IMR-90 (cell line): ENCODE data around the gene CIAO2A. TPM values are rescaled to one million over a fixed set of nuclear protein-coding genes. Genes with fewer than 3 reads are reported as not detected.

Source experiments
- ATAC-seq: fragments of 200-7000 bp; cut with Tn5 transposase; 2 replicates; pipeline ENCODE4 v1.9.1; 2020; ENCODE audit warnings: low read depth, mild to moderate bottlenecking, moderate library complexity
- BruUV-seq: library from RNA; stranded (reverse); fragments of 400-500 nt; replicated peaks from 2 replicates; lab custom pipeline; 2021; lab: Mats Ljungman, UMichigan
- CTCF ChIA-PET: fragments of 300-600 bp; formaldehyde crosslinking; extraction: SDS; loops from one replicate; lab custom pipeline; 2021; ENCODE audit warnings: antibody characterized with exemption; lab: Yijun Ruan, JAX
- POLR2A ChIA-PET: fragments of 300-600 bp; sonication (Branson Sonifier 250); formaldehyde crosslinking; loops from one replicate; lab custom pipeline; 2022; ENCODE audit warnings: antibody characterized with exemption; ENCODE audit not compliant: unreplicated experiment; lab: Charles Lee
- DNase-seq: peaks from one replicate; pipeline ENCODE4 v3.0.0; 2013
- H2AFZ ChIP-seq: replicated peaks from 2 replicates; pipeline ENCODE3; 2013; ENCODE audit warnings: low read length, mild to moderate bottlenecking; ENCODE audit not compliant: poor library complexity
- H2AK5ac ChIP-seq: 2 replicates; pipeline ENCODE4 v1.6.1; 2013; ENCODE audit warnings: low read depth, low read length, inconsistent platforms
- H2AK9ac ChIP-seq: replicated peaks from 2 replicates; pipeline ENCODE3; 2013; ENCODE audit warnings: mild to moderate bottlenecking, low read depth, low read length, moderate library complexity; ENCODE audit not compliant: poor library complexity
- H2BK120ac ChIP-seq: 2 replicates; pipeline ENCODE4 v1.6.1; 2013; ENCODE audit warnings: low read depth, low read length, inconsistent platforms
- H2BK15ac ChIP-seq: 3 replicates; pipeline ENCODE4 v1.6.1; 2013; ENCODE audit warnings: low read depth, low read length, inconsistent platforms
- H2BK20ac ChIP-seq: 2 replicates; pipeline ENCODE4 v1.6.1; 2013; ENCODE audit warnings: low read depth, mild to moderate bottlenecking, inconsistent platforms, low read length, moderate library complexity
- H2BK5ac ChIP-seq: 2 replicates; pipeline ENCODE4 v1.6.1; 2013; ENCODE audit warnings: mild to moderate bottlenecking, low read depth, low read length, inconsistent platforms; ENCODE audit not compliant: poor library complexity, severe bottlenecking
- H3K14ac ChIP-seq: replicated peaks from 2 replicates; pipeline ENCODE4 v1.6.1; 2013; ENCODE audit warnings: low read depth, low read length, inconsistent platforms
- H3K18ac ChIP-seq: 2 replicates; pipeline ENCODE4 v1.6.1; 2013; ENCODE audit warnings: low read depth, low read length, control low read depth
- H3K23ac ChIP-seq: 2 replicates; pipeline ENCODE4 v1.6.1; 2013; ENCODE audit warnings: low read depth, low read length, inconsistent platforms
- H3K27ac ChIP-seq: 2 replicates; pipeline ENCODE4 v1.5.1; 2013; ENCODE audit warnings: mild to moderate bottlenecking, control low read depth, low read length; ENCODE audit not compliant: insufficient read depth
- H3K27me3 ChIP-seq: 2 replicates; pipeline ENCODE4 v1.6.1; 2013; ENCODE audit warnings: low read length; ENCODE audit not compliant: control insufficient read depth, insufficient read depth
- H3K36me3 ChIP-seq: 2 replicates; pipeline ENCODE4 v1.6.1; 2013; ENCODE audit warnings: low read length, mixed read lengths; ENCODE audit not compliant: control insufficient read depth, insufficient read depth
- H3K4ac ChIP-seq: 2 replicates; pipeline ENCODE4 v1.6.1; 2013; ENCODE audit warnings: low read depth, low read length, inconsistent platforms
- H3K4me1 ChIP-seq: 2 replicates; pipeline ENCODE4 v1.6.1; 2013; ENCODE audit warnings: low read length, mixed read lengths; ENCODE audit not compliant: control insufficient read depth, insufficient read depth
- H3K4me2 ChIP-seq: 2 replicates; pipeline ENCODE4 v1.6.1; 2013; ENCODE audit warnings: low read depth, mild to moderate bottlenecking, control low read depth, low read length, moderate library complexity
- H3K4me3 ChIP-seq: 2 replicates; pipeline ENCODE4 v1.5.1; 2013; ENCODE audit warnings: low read depth, mild to moderate bottlenecking, control low read depth, low read length, moderate library complexity; ENCODE audit not compliant: insufficient read depth
- H3K56ac ChIP-seq: 2 replicates; pipeline ENCODE4 v1.6.1; 2013; ENCODE audit warnings: low read length, inconsistent platforms; ENCODE audit not compliant: insufficient read depth; ENCODE audit errors: extremely low read depth
- H3K79me1 ChIP-seq, 2 experiments: 2 replicates each; pipeline ENCODE4 v1.6.1; 2013; ENCODE audit warnings: low read length in 2 of 2, inconsistent platforms in 1 of 2, low read depth in 1 of 2
- H3K9ac ChIP-seq: 2 replicates; pipeline ENCODE4 v1.6.1; 2013; ENCODE audit warnings: low read depth, low read length, control low read depth
- H3K9me1 ChIP-seq: 2 replicates; pipeline ENCODE4 v1.6.1; 2013; ENCODE audit warnings: low read length, inconsistent platforms; ENCODE audit not compliant: insufficient read depth
- H3K9me3 ChIP-seq: 2 replicates; pipeline ENCODE4 v1.6.1; 2013; ENCODE audit warnings: low read length; ENCODE audit not compliant: control insufficient read depth, insufficient read depth
- H4K20me1 ChIP-seq: 2 replicates; pipeline ENCODE4 v1.6.1; 2013; ENCODE audit warnings: low read length, inconsistent platforms; ENCODE audit not compliant: insufficient read depth
- H4K5ac ChIP-seq: 2 replicates; pipeline ENCODE4 v1.6.1; 2013; ENCODE audit warnings: mild to moderate bottlenecking, low read depth, low read length, control low read depth
- H4K8ac ChIP-seq, 2 experiments: 2 replicates each; pipeline ENCODE4 v1.6.1; 2013; ENCODE audit warnings: low read depth in 2 of 2, low read length in 2 of 2, control low read depth in 1 of 2, inconsistent platforms in 1 of 2
- H4K91ac ChIP-seq: 2 replicates; pipeline ENCODE4 v1.6.1; 2013; ENCODE audit warnings: low read depth, low read length, inconsistent platforms; ENCODE audit not compliant: insufficient read depth
- BHLHE40 ChIP-seq: fragments of 150-350 bp; IDR thresholded peaks from 2 replicates; pipeline ENCODE4 v1.6.1; 2016; ENCODE audit warnings: mild to moderate bottlenecking, low read depth, low read length
- CEBPB ChIP-seq: IDR thresholded peaks from 2 replicates; pipeline ENCODE4 v1.6.1; 2012; ENCODE audit warnings: low read depth, low read length, improper control_type of control experiment
- CHD1 ChIP-seq: IDR thresholded peaks from 2 replicates; pipeline ENCODE4 v1.6.1; 2012; ENCODE audit warnings: low read depth, low read length, improper control_type of control experiment
- CTCF ChIP-seq: conservative IDR thresholded peaks from 2 replicates; pipeline ENCODE4 v1.5.1; 2012; ENCODE audit warnings: mild to moderate bottlenecking, low read depth, low read length, improper control_type of control experiment
- ELK1 ChIP-seq: fragments of 150-350 bp; IDR thresholded peaks from 2 replicates; pipeline ENCODE4 v1.6.1; 2016; ENCODE audit warnings: low read depth, mild to moderate bottlenecking, low read length, moderate library complexity, borderline replicate concordance
- FOS ChIP-seq: fragments of 150-350 bp; IDR thresholded peaks from 2 replicates; pipeline ENCODE4 v1.6.1; 2016; ENCODE audit warnings: low read depth, low read length
- MAFK ChIP-seq: IDR thresholded peaks from 2 replicates; pipeline ENCODE4 v1.6.1; 2012; ENCODE audit warnings: low read depth, low read length, improper control_type of control experiment
- MAZ ChIP-seq: IDR thresholded peaks from 2 replicates; pipeline ENCODE4 v1.6.1; 2012; ENCODE audit warnings: low read depth, mild to moderate bottlenecking, low read length, improper control_type of control experiment, moderate library complexity, borderline replicate concordance
- MXI1 ChIP-seq: IDR thresholded peaks from 2 replicates; pipeline ENCODE4 v1.6.1; 2012; ENCODE audit warnings: low read depth, mild to moderate bottlenecking, low read length, moderate library complexity, borderline replicate concordance
- NFE2L2 ChIP-seq: fragments of 150-350 bp; IDR thresholded peaks from 2 replicates; pipeline ENCODE4 v1.6.1; 2016; ENCODE audit warnings: low read depth, mild to moderate bottlenecking, low read length
- POLR2A ChIP-seq: IDR thresholded peaks from 2 replicates; pipeline ENCODE4 v1.6.1; 2012; ENCODE audit warnings: mild to moderate bottlenecking, low read depth, low read length
- RAD21 ChIP-seq: IDR thresholded peaks from 2 replicates; pipeline ENCODE4 v1.6.1; 2012; ENCODE audit warnings: low read length, improper control_type of control experiment
- RCOR1 ChIP-seq: IDR thresholded peaks from 2 replicates; pipeline ENCODE4 v1.6.1; 2012; ENCODE audit warnings: mild to moderate bottlenecking, low read length, improper control_type of control experiment; ENCODE audit not compliant: insufficient replicate concordance
- RFX5 ChIP-seq: IDR thresholded peaks from 2 replicates; pipeline ENCODE4 v1.8.0; 2012; ENCODE audit warnings: low read depth, mild to moderate bottlenecking, low read length, moderate library complexity
- SMC3 ChIP-seq: fragments of 150-350 bp; IDR thresholded peaks from 2 replicates; pipeline ENCODE4 v1.6.1; 2016; ENCODE audit warnings: low read depth, mild to moderate bottlenecking, antibody characterized with exemption, low read length, moderate library complexity
- USF2 ChIP-seq: fragments of 150-350 bp; IDR thresholded peaks from 2 replicates; pipeline ENCODE4 v1.6.1; 2017; ENCODE audit warnings: mild to moderate bottlenecking, antibody characterized with exemption, low read length, low read depth
- WGBS, 2 experiments: methylation state at CpG; one replicate each; pipeline versions ENCODE4 v1.1.5 to v1.1.7; 2013; ENCODE audit warnings: missing lambda C conversion rate in 2 of 2; ENCODE audit not compliant: insufficient read length in 1 of 2; ENCODE audit errors: extremely low coverage in 2 of 2; 5-methylcytosine and 5-hydroxymethylcytosine counted together
- dilution Hi-C: fragments of 300-500 bp; cut with HindIII; formaldehyde crosslinking; loops from one replicate; pipeline ENCODE4 v1.14.3; 2018; ENCODE audit warnings: low sequenced_read_pairs; ENCODE audit not compliant: unreplicated experiment
- in situ Hi-C: fragments of 300-500 bp; cut with MboI; formaldehyde crosslinking; loops from 3 replicates; pipeline ENCODE4 v1.14.3; 2019; ENCODE audit warnings: low sequenced_read_pairs, inconsistent platforms, mixed read lengths
- intact Hi-C: fragments of 100-400 bp; cut with micrococcal nuclease; formaldehyde crosslinking; loops from 2 replicates; pipeline ENCODE4 v1.10.0; 2022
- polyA plus RNA-seq, 3 experiments: library from polyadenylated mRNA; depleted of rRNA; stranded (reverse); fragments of >200 nt; gene quantifications; 2 replicates each; pipeline ENCODE4 v1.2.3, GENCODE V29; 2012; ENCODE audit warnings: low replicate concordance in 1 of 3
- total RNA-seq: library from RNA; depleted of rRNA; stranded (reverse); fragments of >200 nt; gene quantifications from 2 replicates; pipeline ENCODE4 v1.2.3, GENCODE V29; 2012

Gene CIAO2A
- total and polyA plus RNA-seq, 2 of the 4 experiments (the other 2 are of a cell fraction), result 36.7 to 38.3 TPM

- dilution Hi-C loops (no loop called here), in situ Hi-C loops (loop anchor here (25.0 kb wide), 1 partner anchor 170 kb away; no protein-coding TSS in a partner anchor), intact Hi-C loops (no loop called here)
- no peak overlapping the region for H3K27ac ChIP-seq
- H3K9me3 ChIP-seq, result no peaks in the 10 kb centered on the region
- H4K5ac ChIP-seq, result no peak overlapping the region
- no peak overlapping the region for H2AFZ ChIP-seq
- no peaks in the 10 kb centered on the region for H3K9me1 ChIP-seq
- H3K4me3 ChIP-seq, result no peak overlapping the region
- H3K79me1 ChIP-seq, result no peaks in the 10 kb centered on the region
- no peak overlapping the region for H2BK5ac ChIP-seq
- no peak overlapping the region for H3K4ac ChIP-seq
- H3K18ac ChIP-seq, result no peak overlapping the region
- H3K23ac ChIP-seq, result no peak overlapping the region
- TF ChIP-seq RFX5, result no peak
- TF ChIP-seq MAFK, result no peak
- TF ChIP-seq BHLHE40, result no peak
- TF ChIP-seq CEBPB, result no peak
- TF ChIP-seq ELK1, result no peak
- TF ChIP-seq CHD1, result no peak
- TF ChIP-seq POLR2A, result no peak
- no peak for TF ChIP-seq NFE2L2
- no peak for TF ChIP-seq RCOR1
- no peak for TF ChIP-seq USF2
- no peak for TF ChIP-seq FOS
- TF ChIP-seq SMC3, result no peak
- TF ChIP-seq MAZ, result no peak
- no peak for TF ChIP-seq CTCF
- no peak for TF ChIP-seq MXI1
- TF ChIP-seq RAD21, result no peak
- H3K56ac ChIP-seq, result no peak overlapping the region
- no peak overlapping the region for H4K8ac ChIP-seq
- no peak overlapping the region for H3K4me2 ChIP-seq
- peaks cover 13% of the 10 kb centered on the region for H3K27me3 ChIP-seq
- no peak overlapping the region for H3K14ac ChIP-seq
- H2BK20ac ChIP-seq, result no peak overlapping the region
- H4K20me1 ChIP-seq, result no peaks in the 10 kb centered on the region
- no peaks in the 10 kb centered on the region for H3K36me3 ChIP-seq
- ATAC-seq (no peak), DNase-seq (no peak)
- H2AK9ac ChIP-seq, result no peak overlapping the region
- H3K4me1 ChIP-seq, result peaks cover under 1% of the 10 kb centered on the region; the same call in 1 of the 2 replicates
- no peak overlapping the region for H2BK120ac ChIP-seq
- 90% methylated on average over 2 of the region's 5 CpGs; no CpG with 5 or more reads in 1 of the 2 experiments for WGBS, 2 experiments
- ChIA-PET CTCF (no interaction called here), POLR2A (no interaction called here)
- BruUV-seq, result no TSS peak
- H2AK5ac ChIP-seq, result no peak overlapping the region
- H3K9ac ChIP-seq, result no peak overlapping the region
- no peak overlapping the region for H2BK15ac ChIP-seq
- H4K91ac ChIP-seq, result no peak overlapping the region
These were observed 61.3 kb downstream of the CIAO2A start for GRCh38 chr15:64032329-64032728.
